HG03520 (cell line): ENCODE results near the gene ZNF727.
"Not testable (repeated sequence)": the region's sequence is repeated elsewhere in the genome, so short reads cannot be mapped to it uniquely, and the experiment has no call there.

Experiments
- ATAC-seq: cut with Tn5 transposase; IDR thresholded peaks from one replicate; pipeline ENCODE4 v1.9.1; 2021; ENCODE audit warnings: mild to moderate bottlenecking, moderate library complexity; ENCODE audit not compliant: unreplicated experiment

The ZNF727 gene

DNA sequence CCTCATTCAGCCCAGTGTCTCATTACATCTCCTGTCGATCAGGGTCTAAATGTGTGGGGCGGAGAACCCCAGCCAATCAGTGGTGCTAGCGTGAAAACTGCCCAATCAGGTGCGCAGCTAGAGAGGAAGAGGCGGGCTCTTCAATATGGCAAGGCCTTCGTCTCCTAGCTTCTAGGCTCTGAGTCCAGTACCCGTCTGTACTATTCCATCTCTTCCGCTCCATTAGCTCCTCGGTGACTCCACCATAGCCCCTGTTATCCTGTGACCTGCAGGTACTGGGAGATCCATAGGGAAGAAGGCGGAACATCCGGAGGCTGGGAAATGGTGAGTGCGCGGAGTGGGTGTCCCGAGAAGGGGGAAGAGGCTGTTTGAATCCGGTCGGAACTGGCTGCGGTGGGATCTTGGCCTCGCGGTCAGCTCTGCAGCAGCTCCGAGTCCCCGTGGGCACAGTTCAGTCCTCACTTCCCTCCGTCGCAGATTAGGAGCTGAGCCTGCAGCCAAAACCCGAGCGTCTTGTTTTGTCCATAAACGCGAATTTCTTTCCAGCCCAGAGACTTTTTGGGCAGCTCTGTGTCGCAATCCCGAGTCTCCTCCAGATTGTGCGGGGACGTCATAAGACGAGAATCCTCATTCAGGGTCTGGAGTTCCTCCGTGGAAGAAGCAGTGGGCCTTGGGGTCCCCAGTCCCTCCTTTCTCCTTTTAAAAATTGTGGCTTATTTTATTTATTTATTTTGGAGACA is at the start of gene ZNF727:
TSS of gene ZNF727 (plus strand) at position 134 of the 740 bp plus-strand sequence. CDS start at position 322, 188 bp downstream.
- no peak for ATAC-seq

DNA sequence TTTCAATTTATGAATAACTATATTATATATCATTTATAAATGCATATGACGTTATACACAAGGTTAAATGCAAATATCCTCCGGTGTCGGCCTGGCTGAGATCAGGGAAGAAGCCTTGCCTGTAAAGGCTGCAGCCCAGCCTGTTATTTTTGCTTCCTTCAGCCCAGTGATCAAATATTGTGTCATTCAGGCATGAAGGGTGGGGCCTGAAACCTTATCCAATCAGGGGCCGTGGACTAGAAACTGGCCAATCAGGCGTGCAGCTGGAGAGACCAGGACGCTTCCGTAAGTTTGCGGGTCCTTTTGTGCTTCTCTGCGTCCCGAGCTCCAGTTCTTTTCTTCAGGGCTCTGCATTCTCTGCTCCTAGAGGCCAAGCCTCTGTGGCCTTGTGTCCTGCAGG is 46.7 kb upstream of the ZNF727 start, which contains the start of gene ZNF722:
TSS of gene ZNF722 (plus strand) at position 301 of the 400 bp plus-strand sequence. CDS start 113 bp downstream, outside the sequence.
- ATAC-seq = no peak

- ATAC-seq = not testable (repeated sequence)
These were observed 29.7 kb upstream of the ZNF727 start for GRCh38 chr7:64015496-64015895.

- no peak for ATAC-seq
These were observed 9.8 kb upstream of the ZNF727 start for GRCh38 chr7:64035388-64035787.

DNA sequence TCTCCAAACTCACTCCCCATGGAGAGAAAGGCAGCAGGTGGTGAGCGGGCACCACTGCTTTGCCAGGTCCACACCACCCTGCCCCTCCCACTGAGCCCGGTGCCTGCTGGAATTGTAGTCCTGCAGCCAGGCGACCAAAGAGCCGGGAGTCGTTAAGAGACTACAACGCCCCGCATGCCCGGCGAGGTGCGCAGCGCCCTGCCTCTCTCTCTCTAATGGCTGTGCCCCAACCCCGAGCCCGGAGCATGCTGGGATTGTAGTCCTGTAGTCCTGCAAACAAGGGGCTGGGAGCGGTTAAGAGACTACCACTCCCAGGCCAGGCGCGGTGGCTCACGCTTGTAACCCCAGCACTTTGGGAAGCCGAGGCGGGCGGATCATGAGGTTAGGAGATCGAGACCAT is 8.1 kb upstream of the ZNF727 start:
- ATAC-seq = no peak

- ATAC-seq = no peak
These were observed 781 bp downstream of the ZNF727 start for GRCh38 chr7:64046041-64046389.

GRCh38 chr7:64077837-64078698 is 32.8 kb downstream of the ZNF727 start:
- ATAC-seq = not testable (repeated sequence)

DNA sequence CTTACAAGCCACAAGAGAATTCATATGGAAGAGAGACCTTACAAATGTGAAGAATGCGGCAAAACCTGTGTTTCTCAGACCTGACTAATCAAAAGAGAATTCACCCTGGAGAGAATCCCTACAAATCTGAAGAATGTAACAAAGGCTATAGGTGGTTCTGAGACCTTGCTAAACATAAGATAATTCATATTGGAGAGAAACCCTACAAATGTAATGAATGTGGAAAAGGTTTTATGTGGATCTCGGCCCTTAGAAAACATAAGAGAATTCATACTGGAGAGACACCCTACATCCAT is 33.4 kb downstream of the ZNF727 start:
- no peak for ATAC-seq

DNA sequence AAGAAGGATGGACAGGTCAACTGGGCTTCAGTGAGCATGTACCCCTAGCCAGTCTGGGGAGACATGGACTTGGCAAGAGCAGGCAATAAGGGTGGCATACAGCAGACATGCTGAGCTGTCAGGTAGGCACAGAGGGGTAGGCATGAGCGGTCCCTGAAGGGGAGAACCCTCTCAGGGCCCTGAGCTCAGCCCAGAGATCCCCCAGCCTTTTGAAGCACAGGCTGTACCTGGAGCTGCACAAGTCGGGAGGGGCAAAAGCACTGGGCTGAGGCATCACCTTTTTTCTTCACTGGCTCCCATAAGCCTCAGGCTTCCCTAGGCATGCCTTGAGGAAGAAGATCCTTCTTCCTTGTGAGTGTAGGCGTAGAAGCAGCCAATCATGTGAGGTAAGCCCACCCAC is 42.3 kb downstream of the ZNF727 start:
- no peak for ATAC-seq

DNA sequence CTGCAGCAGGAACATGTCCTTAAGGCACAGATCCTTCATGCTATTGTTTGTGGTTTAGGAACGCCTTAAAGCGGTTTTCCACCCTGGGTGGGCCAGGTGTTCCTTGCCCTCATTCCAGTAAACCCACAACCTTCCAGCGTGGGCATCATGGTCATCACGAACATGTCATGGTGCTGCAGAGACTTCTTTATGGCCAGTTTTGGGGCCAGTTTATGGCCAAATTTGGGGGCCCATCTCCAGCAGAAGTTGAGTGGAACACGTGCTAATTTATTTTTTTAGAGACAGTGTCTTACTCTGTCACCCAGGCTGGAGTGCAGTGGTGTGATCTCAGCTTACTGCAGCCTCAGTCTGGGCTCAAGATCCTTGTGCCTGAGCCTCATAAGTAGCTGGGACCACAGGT is 43.6 kb downstream of the ZNF727 start:
- ATAC-seq = not testable (repeated sequence)
